Panc1 (cell line): ENCODE data around the gene CAND2. TPM values are rescaled to one million over a fixed set of nuclear protein-coding genes. Genes with fewer than 3 reads are reported as not detected.
A peak's percentile ranks its signal among the peaks of the same experiment; 100 is the strongest.

Experiments
- ATAC-seq: fragments of 200-7000 bp; cut with Tn5 transposase; 2 replicates; pipeline ENCODE4 v1.9.1; 2020; ENCODE audit warnings: mild to moderate bottlenecking, moderate library complexity
- BruUV-seq: library from RNA; stranded (reverse); fragments of 400-500 nt; replicated peaks from 2 replicates; lab custom pipeline; 2021; lab: Mats Ljungman, UMichigan
- CTCF ChIA-PET: fragments of 300-600 bp; sonication (Branson Sonifier 250); formaldehyde crosslinking; loops from one replicate; lab custom pipeline; 2022; ENCODE audit warnings: antibody characterized with exemption; lab: Charles Lee
- POLR2A ChIA-PET: fragments of 300-600 bp; sonication (Branson Sonifier 250); formaldehyde crosslinking; loops from one replicate; lab custom pipeline; 2022; ENCODE audit warnings: antibody characterized with exemption; lab: Charles Lee
- DNase-seq: peaks from one replicate; pipeline ENCODE4 v3.0.0-alpha.2; 2010; ENCODE audit warnings: low read depth, low spot score
- H3K27ac ChIP-seq: 2 replicates; pipeline ENCODE4 v1.5.1; 2011; ENCODE audit warnings: mild to moderate bottlenecking, low read length, inconsistent platforms
- H3K27me3 ChIP-seq: fragments of 200-500 bp; sonication (Bioruptor generic); 2 replicates; pipeline ENCODE4 v1.6.0; 2014; ENCODE audit warnings: low read length, inconsistent platforms; ENCODE audit not compliant: control insufficient read depth, insufficient read depth
- H3K36me3 ChIP-seq: fragments of 200-500 bp; sonication (Bioruptor generic); 2 replicates; pipeline ENCODE4 v1.5.1; 2014; ENCODE audit warnings: inconsistent platforms, mild to moderate bottlenecking, low read length, moderate library complexity; ENCODE audit not compliant: control insufficient read depth, insufficient read depth
- H3K4me1 ChIP-seq: 2 replicates; pipeline ENCODE4 v1.5.1; 2011; ENCODE audit warnings: inconsistent platforms, mild to moderate bottlenecking, low read length, moderate library complexity; ENCODE audit not compliant: control insufficient read depth, insufficient read depth
- H3K4me3 ChIP-seq, 2 experiments: 2 replicates each; pipeline ENCODE4 v1.5.1; 2011 to 2012; ENCODE audit warnings: low read depth in 2 of 2, low read length in 2 of 2, mild to moderate bottlenecking in 2 of 2, inconsistent platforms in 1 of 2, moderate library complexity in 1 of 2
- H3K9me3 ChIP-seq: fragments of 200-500 bp; sonication (Bioruptor generic); 2 replicates; pipeline ENCODE4 v1.5.1; 2014; ENCODE audit warnings: low read depth, mild to moderate bottlenecking, inconsistent platforms, low read length, moderate library complexity; ENCODE audit not compliant: control insufficient read depth, insufficient read depth
- CTCF ChIP-seq: fragments of 450-650 bp; IDR thresholded peaks from 2 replicates; pipeline ENCODE4 v1.5.1; 2017; ENCODE audit warnings: mild to moderate bottlenecking
- POLR2AphosphoS5 ChIP-seq: IDR thresholded peaks from 2 replicates; pipeline ENCODE4 v1.6.1; 2012; ENCODE audit warnings: mild to moderate bottlenecking, low read depth, low read length, moderate library complexity
- REST ChIP-seq, 2 experiments: IDR thresholded peaks; 2 replicates each; pipeline ENCODE4 v1.6.1; 2011 to 2012; ENCODE audit warnings: low read depth in 2 of 2, control low read depth in 1 of 2, low read length in 1 of 2, mild to moderate bottlenecking in 1 of 2, moderate library complexity in 1 of 2; ENCODE audit not compliant: insufficient read depth in 1 of 2
- SIN3A ChIP-seq: IDR thresholded peaks from 2 replicates; pipeline ENCODE4 v1.6.1; 2012; ENCODE audit warnings: low read depth, mild to moderate bottlenecking, low read length, moderate library complexity, borderline replicate concordance; ENCODE audit not compliant: insufficient read depth
- TCF7L2 ChIP-seq: IDR thresholded peaks from 2 replicates; pipeline ENCODE4 v1.6.1; 2011; ENCODE audit warnings: mild to moderate bottlenecking, low read depth, low read length, inconsistent platforms
- in situ Hi-C: cut with HindIII; loops from 2 replicates; pipeline ENCODE4 v1.10.0; 2016; ENCODE audit warnings: low sequenced_read_pairs, low pct_unique_long_range_greater_than_20kb
- intact Hi-C: fragments of 100-400 bp; cut with micrococcal nuclease; formaldehyde crosslinking; loops from one replicate; pipeline ENCODE4 v1.10.0; 2022; ENCODE audit not compliant: unreplicated experiment
- total RNA-seq: library from RNA; stranded (reverse); gene quantifications from one replicate; pipeline ENCODE4 v1.2.1, GENCODE V29; 2021; ENCODE audit not compliant: unreplicated experiment

Gene CAND2
- total RNA-seq, 1 experiment from 2014 or later = 0.13 TPM

- Histone ChIP-seq H3K9me3 (no peaks in the 10 kb centered on the region), H3K4me1 (no peaks in the 10 kb centered on the region), H3K27me3 (no peaks in the 10 kb centered on the region), H3K27ac (no peak overlapping the region), H3K36me3 (no peaks in the 10 kb centered on the region), H3K4me3 (no peak overlapping the region)
- ATAC-seq (peak; percentile 13; the same call in 1 of the 2 replicates), DNase-seq (no peak)
- intact Hi-C loops (no loop called here), in situ Hi-C loops (no loop called here)
- CTCF ChIA-PET = no interaction called here
- BruUV-seq = no TSS peak
- POLR2A ChIA-PET = no interaction called here
- TF ChIP-seq CTCF = no peak
- TF ChIP-seq SIN3A = no peak
- TF ChIP-seq POLR2AphosphoS5 = no peak
- no peak for TF ChIP-seq TCF7L2
- no peak for TF ChIP-seq REST (IDR thresholded peaks at IDR 0.05; ENCODE audit: insufficient read depth in 1 of 2, low read depth in 2 of 2, low read length in 1 of 2)
Observed at GRCh38 chr3:12798559-12799179, 2.2 kb downstream of the CAND2 start.

- DNase-seq (no peak), ATAC-seq (no peak)
- no peak overlapping the region for H3K4me3 ChIP-seq
- no peaks in the 10 kb centered on the region for H3K27me3 ChIP-seq
- no peak for TF ChIP-seq CTCF
- no peak for TF ChIP-seq TCF7L2
- TF ChIP-seq SIN3A = no peak
- TF ChIP-seq POLR2AphosphoS5 = no peak
- TF ChIP-seq REST (IDR thresholded peaks at IDR 0.05; ENCODE audit: insufficient read depth in 1 of 2, low read depth in 2 of 2, low read length in 1 of 2) = no peak
- H3K27ac ChIP-seq = no peak overlapping the region
- no peaks in the 10 kb centered on the region for H3K9me3 ChIP-seq
- H3K36me3 ChIP-seq = no peaks in the 10 kb centered on the region
- H3K4me1 ChIP-seq = no peaks in the 10 kb centered on the region
- CTCF ChIA-PET = no interaction called here
- POLR2A ChIA-PET = no interaction called here
- in situ Hi-C loops (no loop called here), intact Hi-C loops (no loop called here)
- BruUV-seq = no TSS peak
Observed at GRCh38 chr3:12799525-12800440, 3.3 kb downstream of the CAND2 start.
